Gastroesophageal sphincter (tissue), 4 donors: ENCODE measurements around the gene FCN1. TPM values are rescaled to one million over a fixed set of nuclear protein-coding genes. Genes with fewer than 3 reads are reported as not detected.

Experiments
- ATAC-seq: fragments of 150-250 bp; one replicate; pipeline ENCODE4 v1.9.1; 2016; ENCODE audit warnings: mild to moderate bottlenecking, moderate library complexity
- H3K27ac ChIP-seq, 4 donors: fragments of 200-600 bp; sonication (generic) in 3 of 4; 1 replicate in 3 of 4; 2 replicates in 1 of 4; pipeline ENCODE4 v1.5.1; 2016 to 2019
- H3K27me3 ChIP-seq: fragments of 200-600 bp; sonication (generic); one replicate; pipeline ENCODE4 v1.5.1; 2019
- H3K36me3 ChIP-seq, 2 donors: fragments of 200-600 bp; sonication (generic); one replicate each; pipeline ENCODE4 v1.5.1; 2019; ENCODE audit warnings: control low read depth in 1 of 2
- H3K4me1 ChIP-seq, 3 donors: fragments of 200-600 bp; sonication (generic); 1 replicate in 2 of 3; 2 replicates in 1 of 3; pipeline ENCODE4 v1.5.1; 2016 to 2019; ENCODE audit warnings: control low read depth in 2 of 3
- H3K4me3 ChIP-seq, 2 donors: fragments of 200-600 bp; sonication (generic); one replicate each; pipeline ENCODE4 v1.5.1; 2019; ENCODE audit warnings: mild to moderate bottlenecking in 1 of 2, moderate library complexity in 1 of 2
- H3K9me3 ChIP-seq, 3 donors: fragments of 200-600 bp; sonication (generic); one replicate each; pipeline ENCODE4 v1.5.1; 2017 to 2019; ENCODE audit warnings: control low read depth in 2 of 3
- CTCF ChIP-seq, 4 experiments: fragments of 200-600 bp in 2 of 4; fragments of 450-650 bp in 2 of 4; sonication (generic) in 1 of 4; IDR thresholded peaks; one replicate each; pipeline ENCODE4 v1.5.1; 2017 to 2019; ENCODE audit warnings: antibody characterized with exemption in 4 of 4, mild to moderate bottlenecking in 2 of 4, moderate library complexity in 2 of 4
- EP300 ChIP-seq: sonication (generic); formaldehyde crosslinking; IDR thresholded peaks from one replicate; pipeline ENCODE4 v1.6.1; 2017; ENCODE audit warnings: antibody characterized with exemption, mild to moderate bottlenecking
- POLR2A ChIP-seq, 2 donors: fragments of 450-650 bp; IDR thresholded peaks; one replicate each; pipeline ENCODE4 v1.6.1; 2017; ENCODE audit warnings: antibody characterized with exemption in 2 of 2, mild to moderate bottlenecking in 2 of 2, moderate library complexity in 1 of 2
- POLR2AphosphoS5 ChIP-seq: sonication (generic); formaldehyde crosslinking; IDR thresholded peaks from one replicate; pipeline ENCODE4 v1.6.1; 2017; ENCODE audit warnings: antibody characterized with exemption
- WGBS, 2 donors: methylation state at CpG; one replicate each; pipeline ENCODE4 v1.1.5; 2018; ENCODE audit warnings: low coverage in 1 of 2; 5-methylcytosine and 5-hydroxymethylcytosine counted together
- total RNA-seq, 4 donors: library from RNA; depleted of rRNA; stranded (reverse); fragments of >200 nt; gene quantifications; one replicate each; pipeline ENCODE4 v1.1.0, GENCODE V29; 2016

Gene FCN1
- total RNA-seq, 4 donors from 2014 or later = 0.31 to 9.4 (median 3.2) TPM

- 82 to 84% methylated on average over 2 to 6 of the region's 11 CpGs for WGBS, 2 donors
- Histone ChIP-seq H3K27me3 (peaks cover 24% of the 10 kb centered on the region), H3K9me3 (no peaks in the 10 kb centered on the region), H3K27ac (no peak overlapping the region), H3K4me3 (no peak overlapping the region), H3K4me1 (no peaks in the 10 kb centered on the region), H3K36me3 (no peaks in the 10 kb centered on the region)
- no peak for TF ChIP-seq EP300
- no peak for TF ChIP-seq CTCF (IDR thresholded peaks at IDR 0.05)
- TF ChIP-seq POLR2AphosphoS5 = no peak
- TF ChIP-seq POLR2A (IDR thresholded peaks at IDR 0.05) = no peak
- no peak for ATAC-seq
Observed at GRCh38 chr9:134951461-134951860, 33.7 kb upstream of the FCN1 start.

- no peaks in the 10 kb centered on the region for H3K4me1 ChIP-seq
- TF ChIP-seq CTCF (IDR thresholded peaks at IDR 0.05) (no peak), EP300 (no peak), POLR2AphosphoS5 (no peak), POLR2A (IDR thresholded peaks at IDR 0.05) (no peak)
- H3K36me3 ChIP-seq = no peaks in the 10 kb centered on the region
- H3K4me3 ChIP-seq = no peak overlapping the region
- WGBS, 2 donors = 82 to 90% methylated on average over 8 to 9 of the region's 21 CpGs
- no peaks in the 10 kb centered on the region for H3K9me3 ChIP-seq
- ATAC-seq = no peak
- H3K27ac ChIP-seq = no peak overlapping the region
- H3K27me3 ChIP-seq = peaks cover 27% of the 10 kb centered on the region
Observed at GRCh38 chr9:134950386-134951210, 32.9 kb upstream of the FCN1 start.

- H3K4me3 ChIP-seq = no peak overlapping the region
- no peaks in the 10 kb centered on the region for H3K9me3 ChIP-seq
- H3K36me3 ChIP-seq = no peaks in the 10 kb centered on the region
- ATAC-seq = no peak
- peaks cover 32% of the 10 kb centered on the region for H3K27me3 ChIP-seq
- TF ChIP-seq EP300 (no peak), POLR2A (IDR thresholded peaks at IDR 0.05) (no peak), POLR2AphosphoS5 (no peak), CTCF (IDR thresholded peaks at IDR 0.05) (no peak)
- no peak overlapping the region for H3K27ac ChIP-seq
- 87 to 100% methylated on average over 2 to 3 of the region's 12 CpGs for WGBS, 2 donors
- peaks cover 0 to 5% (median 0%) of the 10 kb centered on the region in 3 donors for H3K4me1 ChIP-seq
Observed at GRCh38 chr9:134949681-134950385, 32.1 kb upstream of the FCN1 start.

- Histone ChIP-seq H3K4me1 (peaks cover 0 to 22% (median 13%) of the 10 kb centered on the region in 3 donors), H3K27ac (no peak overlapping the region), H3K27me3 (peaks cover 49% of the 10 kb centered on the region), H3K36me3 (no peaks in the 10 kb centered on the region), H3K4me3 (no peak overlapping the region), H3K9me3 (no peaks in the 10 kb centered on the region)
- TF ChIP-seq POLR2A (IDR thresholded peaks at IDR 0.05) (no peak), CTCF (IDR thresholded peaks at IDR 0.05) (no peak), POLR2AphosphoS5 (no peak), EP300 (no peak)
- WGBS, 2 donors = 88% methylated on average over 1 of the region's 11 CpGs; no CpG with 5 or more reads in 1 of the 2 donors
- ATAC-seq = no peak
Observed at GRCh38 chr9:134948149-134948548, 30.4 kb upstream of the FCN1 start.
